IMR-90 (cell line): ENCODE data around the gene CAVIN1. TPM values are rescaled to one million over a fixed set of nuclear protein-coding genes. Genes with fewer than 3 reads are reported as not detected.

ENCODE experiments used
- ATAC-seq: fragments of 200-7000 bp; cut with Tn5 transposase; 2 replicates; pipeline ENCODE4 v1.9.1; 2020; ENCODE audit warnings: low read depth, mild to moderate bottlenecking, moderate library complexity
- BruUV-seq: library from RNA; stranded (reverse); fragments of 400-500 nt; replicated peaks from 2 replicates; lab custom pipeline; 2021; lab: Mats Ljungman, UMichigan
- CTCF ChIA-PET: fragments of 300-600 bp; formaldehyde crosslinking; extraction: SDS; loops from one replicate; lab custom pipeline; 2021; ENCODE audit warnings: antibody characterized with exemption; lab: Yijun Ruan, JAX
- POLR2A ChIA-PET: fragments of 300-600 bp; sonication (Branson Sonifier 250); formaldehyde crosslinking; loops from one replicate; lab custom pipeline; 2022; ENCODE audit warnings: antibody characterized with exemption; ENCODE audit not compliant: unreplicated experiment; lab: Charles Lee
- DNase-seq: peaks from one replicate; pipeline ENCODE4 v3.0.0; 2013
- H2AFZ ChIP-seq: replicated peaks from 2 replicates; pipeline ENCODE3; 2013; ENCODE audit warnings: low read length, mild to moderate bottlenecking; ENCODE audit not compliant: poor library complexity
- H2AK5ac ChIP-seq: 2 replicates; pipeline ENCODE4 v1.6.1; 2013; ENCODE audit warnings: low read depth, low read length, inconsistent platforms
- H2AK9ac ChIP-seq: replicated peaks from 2 replicates; pipeline ENCODE3; 2013; ENCODE audit warnings: mild to moderate bottlenecking, low read depth, low read length, moderate library complexity; ENCODE audit not compliant: poor library complexity
- H2BK120ac ChIP-seq: 2 replicates; pipeline ENCODE4 v1.6.1; 2013; ENCODE audit warnings: low read depth, low read length, inconsistent platforms
- H2BK15ac ChIP-seq: 3 replicates; pipeline ENCODE4 v1.6.1; 2013; ENCODE audit warnings: low read depth, low read length, inconsistent platforms
- H2BK20ac ChIP-seq: 2 replicates; pipeline ENCODE4 v1.6.1; 2013; ENCODE audit warnings: low read depth, mild to moderate bottlenecking, inconsistent platforms, low read length, moderate library complexity
- H2BK5ac ChIP-seq: 2 replicates; pipeline ENCODE4 v1.6.1; 2013; ENCODE audit warnings: mild to moderate bottlenecking, low read depth, low read length, inconsistent platforms; ENCODE audit not compliant: poor library complexity, severe bottlenecking
- H3K14ac ChIP-seq: replicated peaks from 2 replicates; pipeline ENCODE4 v1.6.1; 2013; ENCODE audit warnings: low read depth, low read length, inconsistent platforms
- H3K18ac ChIP-seq: 2 replicates; pipeline ENCODE4 v1.6.1; 2013; ENCODE audit warnings: low read depth, low read length, control low read depth
- H3K23ac ChIP-seq: 2 replicates; pipeline ENCODE4 v1.6.1; 2013; ENCODE audit warnings: low read depth, low read length, inconsistent platforms
- H3K27ac ChIP-seq: 2 replicates; pipeline ENCODE4 v1.5.1; 2013; ENCODE audit warnings: mild to moderate bottlenecking, control low read depth, low read length; ENCODE audit not compliant: insufficient read depth
- H3K27me3 ChIP-seq: 2 replicates; pipeline ENCODE4 v1.6.1; 2013; ENCODE audit warnings: low read length; ENCODE audit not compliant: control insufficient read depth, insufficient read depth
- H3K36me3 ChIP-seq: 2 replicates; pipeline ENCODE4 v1.6.1; 2013; ENCODE audit warnings: low read length, mixed read lengths; ENCODE audit not compliant: control insufficient read depth, insufficient read depth
- H3K4ac ChIP-seq: 2 replicates; pipeline ENCODE4 v1.6.1; 2013; ENCODE audit warnings: low read depth, low read length, inconsistent platforms
- H3K4me1 ChIP-seq: 2 replicates; pipeline ENCODE4 v1.6.1; 2013; ENCODE audit warnings: low read length, mixed read lengths; ENCODE audit not compliant: control insufficient read depth, insufficient read depth
- H3K4me2 ChIP-seq: 2 replicates; pipeline ENCODE4 v1.6.1; 2013; ENCODE audit warnings: low read depth, mild to moderate bottlenecking, control low read depth, low read length, moderate library complexity
- H3K4me3 ChIP-seq: 2 replicates; pipeline ENCODE4 v1.5.1; 2013; ENCODE audit warnings: low read depth, mild to moderate bottlenecking, control low read depth, low read length, moderate library complexity; ENCODE audit not compliant: insufficient read depth
- H3K56ac ChIP-seq: 2 replicates; pipeline ENCODE4 v1.6.1; 2013; ENCODE audit warnings: low read length, inconsistent platforms; ENCODE audit not compliant: insufficient read depth; ENCODE audit errors: extremely low read depth
- H3K79me1 ChIP-seq, 2 experiments: 2 replicates each; pipeline ENCODE4 v1.6.1; 2013; ENCODE audit warnings: low read length in 2 of 2, inconsistent platforms in 1 of 2, low read depth in 1 of 2
- H3K9ac ChIP-seq: 2 replicates; pipeline ENCODE4 v1.6.1; 2013; ENCODE audit warnings: low read depth, low read length, control low read depth
- H3K9me1 ChIP-seq: 2 replicates; pipeline ENCODE4 v1.6.1; 2013; ENCODE audit warnings: low read length, inconsistent platforms; ENCODE audit not compliant: insufficient read depth
- H3K9me3 ChIP-seq: 2 replicates; pipeline ENCODE4 v1.6.1; 2013; ENCODE audit warnings: low read length; ENCODE audit not compliant: control insufficient read depth, insufficient read depth
- H4K20me1 ChIP-seq: 2 replicates; pipeline ENCODE4 v1.6.1; 2013; ENCODE audit warnings: low read length, inconsistent platforms; ENCODE audit not compliant: insufficient read depth
- H4K5ac ChIP-seq: 2 replicates; pipeline ENCODE4 v1.6.1; 2013; ENCODE audit warnings: mild to moderate bottlenecking, low read depth, low read length, control low read depth
- H4K8ac ChIP-seq, 2 experiments: 2 replicates each; pipeline ENCODE4 v1.6.1; 2013; ENCODE audit warnings: low read depth in 2 of 2, low read length in 2 of 2, control low read depth in 1 of 2, inconsistent platforms in 1 of 2
- H4K91ac ChIP-seq: 2 replicates; pipeline ENCODE4 v1.6.1; 2013; ENCODE audit warnings: low read depth, low read length, inconsistent platforms; ENCODE audit not compliant: insufficient read depth
- BHLHE40 ChIP-seq: fragments of 150-350 bp; IDR thresholded peaks from 2 replicates; pipeline ENCODE4 v1.6.1; 2016; ENCODE audit warnings: mild to moderate bottlenecking, low read depth, low read length
- POLR2A ChIP-seq: IDR thresholded peaks from 2 replicates; pipeline ENCODE4 v1.6.1; 2012; ENCODE audit warnings: mild to moderate bottlenecking, low read depth, low read length
- SMC3 ChIP-seq: fragments of 150-350 bp; IDR thresholded peaks from 2 replicates; pipeline ENCODE4 v1.6.1; 2016; ENCODE audit warnings: low read depth, mild to moderate bottlenecking, antibody characterized with exemption, low read length, moderate library complexity
- WGBS, 2 experiments: methylation state at CpG; one replicate each; pipeline versions ENCODE4 v1.1.5 to v1.1.7; 2013; ENCODE audit warnings: missing lambda C conversion rate in 2 of 2; ENCODE audit not compliant: insufficient read length in 1 of 2; ENCODE audit errors: extremely low coverage in 2 of 2; 5-methylcytosine and 5-hydroxymethylcytosine counted together
- dilution Hi-C: fragments of 300-500 bp; cut with HindIII; formaldehyde crosslinking; loops from one replicate; pipeline ENCODE4 v1.14.3; 2018; ENCODE audit warnings: low sequenced_read_pairs; ENCODE audit not compliant: unreplicated experiment
- in situ Hi-C: fragments of 300-500 bp; cut with MboI; formaldehyde crosslinking; loops from 3 replicates; pipeline ENCODE4 v1.14.3; 2019; ENCODE audit warnings: low sequenced_read_pairs, inconsistent platforms, mixed read lengths
- intact Hi-C: fragments of 100-400 bp; cut with micrococcal nuclease; formaldehyde crosslinking; loops from 2 replicates; pipeline ENCODE4 v1.10.0; 2022
- polyA plus RNA-seq, 3 experiments: library from polyadenylated mRNA; depleted of rRNA; stranded (reverse); fragments of >200 nt; gene quantifications; 2 replicates each; pipeline ENCODE4 v1.2.3, GENCODE V29; 2012; ENCODE audit warnings: low replicate concordance in 1 of 3
- total RNA-seq: library from RNA; depleted of rRNA; stranded (reverse); fragments of >200 nt; gene quantifications from 2 replicates; pipeline ENCODE4 v1.2.3, GENCODE V29; 2012
- TF ChIP-seq, protein P1 (sequence below): fragments of 150-350 bp; IDR thresholded peaks from 2 replicates; pipeline ENCODE4 v1.6.1; 2016; ENCODE audit warnings: low read depth, mild to moderate bottlenecking, low read length, moderate library complexity, borderline replicate concordance

CAVIN1 gene
- total and polyA plus RNA-seq, 2 of the 4 experiments (the other 2 are of a cell fraction) = 491 to 556 TPM

DNA sequence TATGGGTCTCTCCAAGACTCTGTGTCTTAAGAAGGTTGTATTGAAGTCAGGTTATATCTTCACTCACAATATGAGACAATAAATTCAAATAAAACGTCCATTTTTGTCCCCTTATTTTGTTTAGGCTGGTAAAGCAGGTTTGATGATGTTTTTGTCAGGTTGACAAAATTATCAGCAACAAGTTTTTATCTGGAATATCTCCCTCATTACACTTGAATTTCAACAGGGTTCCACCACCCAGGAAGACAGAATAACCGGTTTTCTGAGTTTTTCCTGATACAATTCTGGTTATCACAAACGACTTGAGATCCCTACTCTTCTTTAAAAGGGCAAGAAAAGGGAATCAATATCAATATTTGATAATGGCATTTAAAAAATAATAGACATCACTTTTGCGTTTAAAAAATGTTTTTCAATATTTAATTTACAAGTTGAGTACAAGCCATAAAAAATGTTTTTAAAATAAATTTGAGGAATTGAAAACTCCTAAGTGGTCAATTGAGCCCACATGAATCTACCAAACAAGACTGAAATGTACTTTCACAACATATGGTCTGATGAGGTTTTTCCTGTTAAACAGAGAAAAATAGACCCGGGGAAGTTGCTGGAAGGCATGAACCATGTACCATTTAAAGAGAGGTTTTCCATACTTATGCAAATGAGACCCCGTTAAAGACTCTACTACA lies 34.2 kb upstream of the CAVIN1 start:
- intact Hi-C loops (no loop called here), dilution Hi-C loops (no loop called here), in situ Hi-C loops (no loop called here)
- H3K4me3 ChIP-seq = no peak overlapping the region
- no peak overlapping the region for H3K9ac ChIP-seq
- WGBS, 2 experiments = no CpG with 5 or more reads among the region's 6 CpGs
- H3K14ac ChIP-seq = no peak overlapping the region
- H2AK9ac ChIP-seq = no peak overlapping the region
- BruUV-seq = no TSS peak
- peaks cover 3% of the 10 kb centered on the region; the same call in 1 of the 2 replicates for H3K36me3 ChIP-seq
- no peak overlapping the region for H4K8ac ChIP-seq
- peak overlapping the region; percentile 67; the same call in 1 of the 2 replicates for H3K23ac ChIP-seq
- no peaks in the 10 kb centered on the region for H3K27me3 ChIP-seq
- H3K79me1 ChIP-seq = peaks cover 7 to 38% of the 10 kb centered on the region in 2 experiments; a peak in 2 of 4 replicates
- TF ChIP-seq POLR2A (no peak), BHLHE40 (no peak), SMC3 (no peak)
- TF ChIP-seq, protein P1, sequence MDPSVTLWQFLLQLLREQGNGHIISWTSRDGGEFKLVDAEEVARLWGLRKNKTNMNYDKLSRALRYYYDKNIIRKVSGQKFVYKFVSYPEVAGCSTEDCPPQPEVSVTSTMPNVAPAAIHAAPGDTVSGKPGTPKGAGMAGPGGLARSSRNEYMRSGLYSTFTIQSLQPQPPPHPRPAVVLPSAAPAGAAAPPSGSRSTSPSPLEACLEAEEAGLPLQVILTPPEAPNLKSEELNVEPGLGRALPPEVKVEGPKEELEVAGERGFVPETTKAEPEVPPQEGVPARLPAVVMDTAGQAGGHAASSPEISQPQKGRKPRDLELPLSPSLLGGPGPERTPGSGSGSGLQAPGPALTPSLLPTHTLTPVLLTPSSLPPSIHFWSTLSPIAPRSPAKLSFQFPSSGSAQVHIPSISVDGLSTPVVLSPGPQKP = no peak
- no peak overlapping the region for H4K91ac ChIP-seq
- ChIA-PET CTCF (no interaction called here), POLR2A (interaction anchor here (0.7 kb wide), 1 partner anchor 10 kb away, joined by 6 read pairs; no protein-coding TSS in a partner anchor)
- H3K9me1 ChIP-seq = peaks cover 7% of the 10 kb centered on the region; the same call in 1 of the 2 replicates
- no peak overlapping the region for H2BK20ac ChIP-seq
- no peak overlapping the region for H2AFZ ChIP-seq
- H2BK120ac ChIP-seq = no peak overlapping the region
- H3K4me1 ChIP-seq = peaks cover 10% of the 10 kb centered on the region
- no peak overlapping the region for H3K27ac ChIP-seq
- H2BK5ac ChIP-seq = peak overlapping the region; percentile 25
- no peak overlapping the region for H4K5ac ChIP-seq
- no peak overlapping the region for H3K4ac ChIP-seq
- H3K18ac ChIP-seq = no peak overlapping the region
- H2AK5ac ChIP-seq = no peak overlapping the region
- ATAC-seq = no peak
- H3K56ac ChIP-seq = no peak overlapping the region
- H3K4me2 ChIP-seq = peak overlapping the region; percentile 20; the same call in 1 of the 2 replicates
- DNase-seq = no peak
- no peak overlapping the region for H2BK15ac ChIP-seq
- H3K9me3 ChIP-seq = no peaks in the 10 kb centered on the region
- H4K20me1 ChIP-seq = peaks cover 17% of the 10 kb centered on the region
